Heart left ventricle (tissue), 13 donors: ENCODE results near the gene LETM1.

Source experiments
- CTCF ChIP-seq, 12 donors: fragments of 200-600 bp; sonication (generic) in 4 of 12; IDR thresholded peaks; one replicate each; pipeline versions ENCODE4 v1.5.0 to v1.8.0; 2018 to 2022; ENCODE audit warnings: antibody characterized with exemption in 12 of 12, mild to moderate bottlenecking in 5 of 12
- POLR2A ChIP-seq, 2 donors: fragments of 450-650 bp; IDR thresholded peaks; one replicate each; pipeline ENCODE4 v1.6.1; 2017; ENCODE audit warnings: antibody characterized with exemption in 2 of 2, mild to moderate bottlenecking in 2 of 2, moderate library complexity in 2 of 2
- donor health status: ischemic (EF 13 %, LVEDD 7.1; RV severe dilation, severe dysfunction).
- donor health status: DM: no; HTN: yes; CAD: no.
- donor health status: DM: no; HTN: no; CAD: no.
- donor health status: ischemic (EF 25% LVEDD 6.9; RV normal size, moderate dysfunction).
- donor health status: ischemic (EF 25% LVEDD 5.7; RV mildly dilated, moderate dysfunction).
- donor health status: ischemic (EF 35%, LVEDD 5.7; RV mildly dilated, moderate dysfunction).
- donor health status: nonischemic (EF 11% LVEDD 7.7; RV severe dilation, severe dysfunction).
- donor health status: DM: yes; HTN: yes; CAD: no.
- donor health status: PGD.
- donor health status: ischemic (EF 29% LVEDD 5.4; RV normal size, mild dysfunction).
- donor health status: nonischemic (EF 23%, LVEDD 6.1; RV moderate dilation, normal function).

- no peak for TF ChIP-seq CTCF (IDR thresholded peaks at IDR 0.05)
- TF ChIP-seq POLR2A (IDR thresholded peaks at IDR 0.05) = no peak
Observed at GRCh38 chr4:1900624-1901023, 44.7 kb upstream of the LETM1 start.
